ENCODE results near the gene BRD1. TPM values are rescaled to one million over a fixed set of nuclear protein-coding genes. Genes with fewer than 3 reads are reported as not detected.

Gene BRD1
- total RNA-seq, 2 experiments from 2014 or later: 56.7 to 56.9 TPM

DNA sequence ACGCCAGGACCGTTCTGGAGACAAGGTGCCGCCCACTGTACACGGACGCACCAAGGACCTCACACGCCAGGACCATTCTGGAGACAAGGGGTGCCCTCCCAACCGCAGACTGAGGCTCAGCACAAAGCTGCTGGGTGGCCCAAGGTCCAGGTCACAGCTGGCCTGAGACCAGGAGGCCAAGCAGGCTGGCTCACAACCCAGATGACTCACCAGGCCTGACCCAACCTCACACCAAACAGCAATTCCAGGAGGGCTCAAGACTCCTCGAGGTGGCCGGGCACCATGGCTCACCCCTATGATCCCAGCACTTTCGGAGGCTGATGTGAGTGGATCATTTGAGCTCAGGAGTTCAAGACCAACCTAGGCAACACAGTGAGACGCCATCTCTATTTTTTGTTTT lies 14.8 kb downstream of the BRD1 start:
- Mint-ChIP-seq H3K9me3 (no peaks in the 10 kb centered on the region), H3K27me3 (no peaks in the 10 kb centered on the region), H3K4me3 (no peak overlapping the region), H3K36me3 (peaks cover 37% of the 10 kb centered on the region), H3K4me1 (peaks cover 39% of the 10 kb centered on the region), H3K27ac (no peak overlapping the region)
- POLR2A ChIA-PET: interaction anchor here (0.6 to 1.3 kb wide), 3 partner anchors 14 to 134 kb away, joined by 4 to 5 read pairs (median 4); no protein-coding TSS in a partner anchor
- no peak for ATAC-seq (ENCODE audit: low read depth)
- DNase-seq: no peak

DNA sequence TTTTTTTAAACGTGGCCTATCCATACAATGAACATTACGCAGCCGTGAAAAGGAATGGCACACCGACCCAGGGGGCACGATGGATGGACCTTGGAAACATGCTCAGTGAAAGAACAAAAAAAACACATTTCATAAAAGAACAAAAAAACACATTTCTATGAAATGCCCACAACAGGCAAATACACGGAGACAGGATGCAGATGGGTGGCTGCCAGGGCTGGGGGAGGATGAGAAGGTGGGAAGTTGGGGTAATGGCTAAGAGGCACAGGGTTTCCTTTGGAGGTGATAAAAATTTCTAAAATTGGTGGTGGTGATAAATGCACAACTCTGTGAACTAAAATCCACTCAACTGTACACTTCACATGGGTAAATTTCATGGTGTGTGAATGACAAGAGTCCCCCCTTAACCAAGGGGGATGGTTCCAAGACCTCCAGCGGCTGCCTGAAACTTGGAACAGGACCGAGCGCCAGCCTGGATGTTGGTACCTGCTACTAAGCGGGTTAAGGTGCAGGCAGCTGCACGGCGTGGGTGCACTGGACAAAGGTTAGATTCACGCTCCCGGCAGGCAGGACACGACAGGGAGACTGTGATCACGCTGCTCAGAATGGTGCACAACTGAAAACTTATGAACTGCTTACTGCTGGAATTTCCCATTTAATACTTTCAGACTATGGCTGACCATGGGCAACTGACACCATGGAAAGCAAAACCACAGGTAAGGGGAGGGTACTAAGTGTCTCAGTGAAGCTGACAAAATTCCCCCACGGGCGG lies 16.5 kb downstream of the BRD1 start:
- no peak for DNase-seq
- ATAC-seq (ENCODE audit: low read depth): no peak
- Mint-ChIP-seq H3K27ac (no peak overlapping the region), H3K4me3 (peak overlapping the region; percentile 61), H3K9me3 (no peaks in the 10 kb centered on the region), H3K4me1 (peaks cover 44% of the 10 kb centered on the region), H3K27me3 (no peaks in the 10 kb centered on the region), H3K36me3 (peaks cover 29% of the 10 kb centered on the region)
- POLR2A ChIA-PET: interaction anchor here (1.4 to 1.5 kb wide), 2 partner anchors 15 to 27 kb away, joined by 4 to 7 read pairs; no protein-coding TSS in a partner anchor

DNA sequence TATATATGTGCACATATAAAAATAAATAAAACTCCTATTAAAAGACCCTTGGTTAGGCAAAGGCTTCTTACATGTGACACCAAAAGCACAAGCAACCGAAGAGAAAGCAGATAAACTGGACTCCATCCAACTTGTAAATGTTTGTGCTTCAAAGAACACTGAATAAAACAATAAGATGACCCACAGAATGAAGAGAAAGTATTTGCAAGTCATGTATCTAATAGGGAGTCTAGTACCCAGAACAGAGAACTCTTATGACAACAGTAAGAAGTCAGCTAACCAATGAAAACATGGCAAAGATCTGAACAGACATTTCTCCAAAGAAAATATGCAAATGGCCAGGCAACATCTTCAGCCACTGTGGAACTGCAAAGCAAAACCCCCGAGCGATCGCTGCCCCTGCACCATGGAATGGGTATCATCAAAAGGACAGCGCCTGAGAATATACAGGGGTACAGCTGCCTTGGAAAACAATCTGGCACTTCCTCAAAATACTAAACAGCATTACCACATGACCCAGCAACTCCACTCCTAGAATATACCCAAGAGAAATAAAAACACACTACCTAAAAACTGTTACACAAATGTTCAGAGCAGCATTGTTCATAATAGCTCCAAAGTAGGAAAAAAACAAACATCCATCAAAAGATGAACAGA lies 17.2 kb downstream of the BRD1 start:
- H3K4me3 Mint-ChIP-seq: no peak overlapping the region
- peaks cover 47% of the 10 kb centered on the region for H3K4me1 Mint-ChIP-seq
- DNase-seq (no peak), ATAC-seq (ENCODE audit: low read depth) (no peak)
- H3K27me3 Mint-ChIP-seq: no peaks in the 10 kb centered on the region
- POLR2A ChIA-PET: no interaction called here
- H3K36me3 Mint-ChIP-seq: peaks cover 30% of the 10 kb centered on the region
- no peak overlapping the region for H3K27ac Mint-ChIP-seq
- H3K9me3 Mint-ChIP-seq: no peaks in the 10 kb centered on the region

DNA sequence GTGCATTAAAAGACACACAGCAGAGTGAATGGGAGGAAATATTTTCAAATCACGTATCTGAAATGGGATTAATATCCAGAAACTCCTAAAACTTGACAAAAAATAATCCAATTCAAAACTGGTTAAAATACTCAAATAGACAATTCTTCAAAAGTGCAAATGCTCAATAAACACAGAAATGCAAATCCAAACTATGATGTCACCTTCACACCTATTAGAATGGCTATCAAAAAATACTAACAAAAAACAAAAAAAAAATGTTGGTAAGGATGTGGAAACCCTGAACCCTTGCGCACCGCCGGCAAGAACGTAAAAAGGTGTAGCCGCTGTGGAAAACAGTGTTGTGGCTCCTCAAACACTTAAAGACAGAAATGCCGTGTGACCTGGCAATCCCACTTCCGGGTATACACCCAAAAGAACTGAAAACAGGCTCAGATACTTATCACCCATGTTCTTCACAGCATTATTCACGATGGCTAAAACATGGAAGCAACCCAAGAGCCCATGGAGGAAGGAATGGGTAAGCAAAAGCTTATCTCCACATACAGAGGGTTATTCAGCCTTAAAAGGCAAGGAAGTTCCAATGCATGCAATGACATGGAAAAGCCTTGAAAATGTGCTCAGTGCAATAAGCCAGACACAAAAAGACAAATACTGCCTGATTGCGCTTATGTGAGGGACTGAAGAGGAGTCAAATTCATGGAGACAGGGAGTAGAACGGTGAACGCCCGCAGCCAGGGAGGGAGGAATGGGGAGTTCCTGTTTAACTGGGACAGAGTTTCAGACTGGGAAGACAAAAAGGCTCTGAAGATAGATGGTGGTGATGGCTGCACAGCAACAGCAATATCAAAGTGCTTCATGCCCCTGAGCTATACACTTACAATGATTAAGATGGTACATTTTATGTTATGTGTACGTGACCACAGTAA lies 19.6 kb downstream of the BRD1 start:
- POLR2A ChIA-PET: interaction anchor here (0.7 kb wide), 1 partner anchor 609 kb away, joined by 4 read pairs; no protein-coding TSS in a partner anchor
- peaks cover 26% of the 10 kb centered on the region for H3K36me3 Mint-ChIP-seq

DNA sequence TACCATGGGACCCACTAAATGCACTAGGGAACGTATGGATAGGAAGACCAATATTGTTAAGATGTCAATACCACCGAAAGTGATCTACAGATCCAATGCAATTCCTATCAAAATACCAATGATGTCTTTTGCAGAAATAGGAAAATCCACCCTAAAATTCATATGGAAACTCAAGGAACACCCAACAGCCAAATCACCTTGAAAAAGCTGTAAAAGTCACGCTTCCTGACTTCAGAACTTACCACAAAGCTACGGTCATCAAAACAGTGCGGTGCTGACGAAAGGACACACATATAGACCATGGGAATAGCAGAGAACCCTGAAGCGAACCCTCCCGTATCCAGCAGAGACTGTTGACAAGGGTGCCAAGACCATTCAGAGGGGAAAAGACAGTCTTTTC lies 20.5 kb downstream of the BRD1 start:
- ATAC-seq (ENCODE audit: low read depth) (no peak), DNase-seq (no peak)
- H3K27ac Mint-ChIP-seq: peak overlapping the region; percentile 79
- peaks cover 24% of the 10 kb centered on the region for H3K36me3 Mint-ChIP-seq
- H3K9me3 Mint-ChIP-seq: no peaks in the 10 kb centered on the region
- H3K4me1 Mint-ChIP-seq: peaks cover 51% of the 10 kb centered on the region
- POLR2A ChIA-PET: interaction anchor here (0.7 kb wide), 1 partner anchor 610 kb away, joined by 4 read pairs; no protein-coding TSS in a partner anchor
- no peaks in the 10 kb centered on the region for H3K27me3 Mint-ChIP-seq
- H3K4me3 Mint-ChIP-seq: peak overlapping the region; percentile 29

More for the DNA sequence above, 19.6 kb downstream of the BRD1 start:
- Mint-ChIP-seq H3K9me3 (no peaks in the 10 kb centered on the region), H3K4me3 (peak overlapping the region; percentile 29), H3K4me1 (peaks cover 51% of the 10 kb centered on the region), H3K27ac (peak overlapping the region; percentile 79), H3K27me3 (no peaks in the 10 kb centered on the region)
- no peak for DNase-seq
- peak; percentile 86 for ATAC-seq (ENCODE audit: low read depth)

DNA sequence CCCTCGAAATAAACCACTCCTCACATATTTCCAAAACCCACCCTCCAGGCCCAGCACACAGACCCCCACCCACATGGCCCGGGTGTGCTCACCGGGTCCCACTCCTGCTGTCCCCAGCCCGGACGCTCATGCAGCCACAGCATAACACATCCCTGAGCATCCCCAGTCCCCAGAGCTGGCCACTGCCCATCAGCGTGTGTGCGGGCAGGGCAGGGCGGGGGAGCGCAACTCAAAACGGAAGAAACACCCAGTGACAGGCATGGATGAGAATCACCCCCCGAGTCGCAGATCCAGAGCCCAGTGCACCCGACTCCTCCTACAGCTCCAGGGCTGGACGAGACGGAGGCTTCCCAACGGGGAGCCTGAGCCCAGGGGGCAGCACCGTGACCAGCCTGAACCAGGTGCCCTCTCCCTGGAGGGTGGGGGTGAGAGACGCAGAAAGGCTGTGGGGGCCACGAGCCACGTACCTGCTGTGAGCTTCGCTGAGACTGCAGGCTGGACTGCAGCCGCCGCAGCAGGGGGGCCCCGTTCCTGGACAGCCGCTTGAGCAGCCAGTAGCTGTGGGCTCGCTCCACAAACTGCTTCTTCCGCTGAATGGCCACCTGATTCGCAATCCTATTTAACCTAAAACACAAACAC lies 23.8 kb downstream of the BRD1 start:
- DNase-seq (no peak), ATAC-seq (ENCODE audit: low read depth) (no peak)
- no peaks in the 10 kb centered on the region for H3K27me3 Mint-ChIP-seq
- POLR2A ChIA-PET: no interaction called here
- no peaks in the 10 kb centered on the region for H3K9me3 Mint-ChIP-seq
- H3K36me3 Mint-ChIP-seq: peaks cover 11% of the 10 kb centered on the region
- peak overlapping the region; percentile 38 for H3K27ac Mint-ChIP-seq
- peaks cover 34% of the 10 kb centered on the region for H3K4me1 Mint-ChIP-seq
- H3K4me3 Mint-ChIP-seq: no peak overlapping the region

DNA sequence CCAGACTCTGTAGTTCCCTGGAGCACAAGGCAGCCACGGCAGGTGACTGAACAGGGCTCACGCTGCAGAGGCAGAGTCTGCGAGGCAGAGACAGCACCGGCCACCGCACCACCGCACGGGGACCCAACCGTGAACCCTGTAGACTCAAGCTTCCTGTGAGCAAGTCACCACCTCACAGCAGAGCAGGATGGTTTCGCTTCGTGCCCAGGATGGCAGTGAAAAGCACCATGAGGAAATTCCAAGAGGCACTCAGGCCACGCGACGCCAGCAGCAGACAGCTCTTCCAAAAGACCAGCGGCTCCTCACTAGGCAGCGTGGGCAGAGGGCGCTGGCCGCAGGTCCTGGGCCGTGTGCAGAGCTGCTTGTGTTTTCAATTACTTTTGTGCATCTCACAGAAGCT lies 24.5 kb downstream of the BRD1 start:
- Mint-ChIP-seq H3K36me3 (peaks cover 9% of the 10 kb centered on the region), H3K27me3 (no peaks in the 10 kb centered on the region), H3K27ac (no peak overlapping the region), H3K4me1 (peaks cover 28% of the 10 kb centered on the region), H3K4me3 (no peak overlapping the region), H3K9me3 (no peaks in the 10 kb centered on the region)
- no peak for ATAC-seq (ENCODE audit: low read depth)
- POLR2A ChIA-PET: no interaction called here
- no peak for DNase-seq

DNA sequence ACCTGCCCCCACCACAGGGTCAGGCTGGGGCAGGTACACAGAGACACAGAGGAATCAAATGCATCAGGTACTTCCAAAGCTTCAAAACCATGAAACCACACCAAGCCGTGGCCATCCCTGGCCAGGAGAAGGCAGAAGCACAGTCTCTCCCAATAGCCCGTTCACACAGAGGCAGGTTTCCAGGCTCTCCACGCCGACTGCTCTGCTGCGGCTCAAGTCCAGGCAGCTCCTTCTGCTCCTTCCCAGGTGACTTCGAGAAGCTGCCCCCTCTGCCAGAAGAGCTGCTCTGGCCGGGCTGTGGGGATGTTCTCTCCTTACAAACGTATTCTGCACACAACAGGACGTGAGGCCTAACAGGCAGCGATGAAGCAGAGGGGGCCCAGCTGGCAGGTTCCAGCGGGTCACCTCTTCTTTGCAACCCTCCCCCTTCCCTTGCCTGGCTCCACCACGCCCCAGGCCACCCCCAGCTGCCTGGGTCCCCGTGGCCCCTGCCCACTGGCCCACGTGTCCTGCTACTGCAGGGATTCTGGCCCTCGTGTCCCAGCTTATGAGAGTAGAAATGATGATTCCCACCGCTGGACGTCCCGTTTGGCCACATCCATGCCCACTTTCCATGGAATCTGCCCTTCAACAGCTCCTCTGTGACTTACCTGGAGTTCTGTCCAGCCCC lies 26.1 kb downstream of the BRD1 start:
- ATAC-seq (ENCODE audit: low read depth): no peak
- Mint-ChIP-seq H3K36me3 (peaks cover 13% of the 10 kb centered on the region), H3K4me1 (peaks cover 13% of the 10 kb centered on the region), H3K4me3 (no peak overlapping the region), H3K27me3 (no peaks in the 10 kb centered on the region), H3K27ac (no peak overlapping the region), H3K9me3 (no peaks in the 10 kb centered on the region)
- DNase-seq: no peak
- POLR2A ChIA-PET: interaction anchor here (1.2 kb wide), 1 partner anchor 12 kb away, joined by 3 read pairs; no protein-coding TSS in a partner anchor

DNA sequence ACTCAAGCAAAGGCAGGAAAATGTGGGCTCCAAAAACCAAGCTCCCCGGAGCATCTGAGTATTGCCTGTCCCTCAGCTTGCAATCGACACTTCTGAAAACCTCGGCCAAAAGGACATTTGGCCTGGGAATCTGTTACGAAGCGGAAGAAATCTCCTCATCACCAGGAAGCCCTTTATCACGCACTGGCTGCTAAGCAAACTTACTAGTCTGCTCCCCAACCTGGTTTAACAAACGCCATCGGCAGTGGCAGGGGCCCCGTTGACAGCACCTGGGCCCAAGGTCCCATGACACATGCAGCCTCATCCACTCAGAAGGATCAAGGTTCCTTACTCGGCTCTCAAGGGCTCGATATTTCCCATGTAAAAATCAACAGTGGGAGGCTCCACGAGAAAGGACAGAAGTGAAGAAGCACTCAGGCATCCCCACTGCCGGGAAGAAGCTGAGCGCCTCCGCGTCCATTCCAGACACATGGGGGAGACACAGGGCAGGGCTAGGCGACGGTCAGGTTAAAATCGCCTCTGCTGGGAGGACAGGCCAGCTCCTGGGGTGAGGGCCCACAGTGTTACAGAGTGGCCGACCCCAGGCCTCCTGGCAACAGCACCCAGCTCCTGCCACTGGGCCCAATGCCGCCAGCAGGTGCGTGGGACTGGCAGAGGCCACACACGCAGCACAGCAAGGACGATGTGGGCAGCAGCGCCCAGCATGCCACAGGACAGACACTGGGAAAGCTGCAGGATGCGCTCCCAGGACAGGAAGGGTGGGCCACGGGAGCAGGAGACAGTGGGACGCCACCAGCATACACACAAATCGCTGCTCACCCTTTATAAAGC lies 27.1 kb downstream of the BRD1 start:
- no peak for DNase-seq
- no peak for ATAC-seq (ENCODE audit: low read depth)
- H3K36me3 Mint-ChIP-seq: peaks cover 11% of the 10 kb centered on the region
- H3K4me1 Mint-ChIP-seq: peaks cover 7% of the 10 kb centered on the region
- no peaks in the 10 kb centered on the region for H3K27me3 Mint-ChIP-seq
- no peaks in the 10 kb centered on the region for H3K9me3 Mint-ChIP-seq
- no peak overlapping the region for H3K4me3 Mint-ChIP-seq
- POLR2A ChIA-PET: interaction anchor here (1.2 kb wide), 1 partner anchor 12 kb away, joined by 3 read pairs; no protein-coding TSS in a partner anchor
- no peak overlapping the region for H3K27ac Mint-ChIP-seq

DNA sequence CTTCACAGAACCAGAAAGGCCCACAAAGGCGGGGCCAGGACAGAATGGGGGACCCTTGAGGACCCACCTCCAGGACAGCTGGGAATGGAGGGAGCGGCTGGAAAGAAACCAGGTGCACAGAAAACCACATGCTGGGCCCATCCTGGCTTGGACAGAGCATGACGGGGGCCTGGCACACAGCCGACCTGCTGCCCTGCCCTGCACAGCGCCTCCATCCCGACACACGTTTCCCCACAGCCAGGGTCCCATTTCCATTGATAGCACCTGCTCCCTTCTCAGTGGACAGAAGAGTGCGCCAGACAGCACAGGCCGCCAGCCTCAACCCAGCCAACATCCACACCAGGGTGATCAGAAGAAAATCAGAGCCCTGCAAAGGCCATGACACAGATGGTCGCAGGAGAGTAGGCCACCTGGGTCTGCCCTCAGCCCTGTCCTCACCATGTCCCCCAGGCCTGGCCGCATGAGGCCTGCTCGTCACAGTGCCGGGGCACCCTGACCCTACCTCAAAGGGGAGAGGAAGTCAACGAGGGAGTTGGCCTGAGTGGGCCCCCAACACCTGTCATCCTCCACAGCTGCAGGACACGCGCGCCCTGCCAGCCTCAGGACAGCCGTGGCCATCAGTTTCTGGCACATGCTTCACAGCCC lies 28.1 kb downstream of the BRD1 start:
- peaks cover 12% of the 10 kb centered on the region for H3K36me3 Mint-ChIP-seq
- peaks cover 8% of the 10 kb centered on the region for H3K4me1 Mint-ChIP-seq
- no peak overlapping the region for H3K4me3 Mint-ChIP-seq
- no peaks in the 10 kb centered on the region for H3K27me3 Mint-ChIP-seq
- DNase-seq (no peak), ATAC-seq (ENCODE audit: low read depth) (no peak)
- no peaks in the 10 kb centered on the region for H3K9me3 Mint-ChIP-seq
- POLR2A ChIA-PET: no interaction called here
- H3K27ac Mint-ChIP-seq: no peak overlapping the region

DNA sequence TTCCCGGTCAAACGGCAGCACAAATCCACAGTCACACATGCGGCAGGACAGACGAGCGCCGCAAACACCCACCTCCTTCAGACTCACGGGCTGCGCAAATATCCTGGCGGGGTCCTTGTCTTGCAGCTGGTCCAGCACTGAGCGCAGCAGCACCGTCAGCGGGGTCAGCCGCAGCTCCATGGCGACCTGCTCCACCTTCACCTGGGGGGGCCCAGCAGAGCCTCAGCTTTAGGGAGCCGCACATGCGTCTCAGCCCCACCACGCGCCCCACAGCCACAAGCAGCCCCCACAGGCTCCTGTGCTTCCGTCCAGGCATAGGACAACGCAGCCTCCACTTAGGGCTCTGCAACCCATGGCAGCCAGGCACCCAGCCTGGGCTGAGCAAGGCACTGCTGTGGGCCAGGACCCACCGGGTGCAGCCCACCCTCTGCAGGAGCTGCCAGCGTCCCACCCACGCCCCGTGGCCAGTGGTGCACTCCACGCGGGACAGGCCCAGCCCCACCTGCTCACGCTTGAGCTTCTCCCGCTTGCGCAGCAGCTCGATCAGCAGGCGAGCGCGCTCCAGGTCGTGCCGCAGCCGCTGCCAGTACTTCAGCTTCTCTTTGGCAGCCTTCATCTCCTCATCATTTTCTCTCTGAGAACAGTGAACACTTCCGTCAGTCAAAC lies 29.1 kb downstream of the BRD1 start:
- H3K4me1 Mint-ChIP-seq: peaks cover 3% of the 10 kb centered on the region

More for the DNA sequence above, 29.1 kb downstream of the BRD1 start:
- DNase-seq: no peak
- H3K9me3 Mint-ChIP-seq: no peaks in the 10 kb centered on the region
- no peaks in the 10 kb centered on the region for H3K27me3 Mint-ChIP-seq
- peaks cover 12% of the 10 kb centered on the region for H3K36me3 Mint-ChIP-seq
- H3K27ac Mint-ChIP-seq: no peak overlapping the region
- no peak for ATAC-seq (ENCODE audit: low read depth)
- POLR2A ChIA-PET: no interaction called here
- H3K4me3 Mint-ChIP-seq: no peak overlapping the region

Data from activated naive CD8-positive, alpha-beta T cell treated with anti-CD3 and anti-CD28 coated beads, Interleukin-2, amount 10 ng/mL, durations not matched to agents 7 days and 5 days (primary cell).